ENCODE data around the gene COL28A1. TPM values are rescaled to one million over a fixed set of nuclear protein-coding genes. Genes with fewer than 3 reads are reported as not detected.

Gene COL28A1
- total RNA-seq, 1 donor from 2014 or later, result not detected

- intact Hi-C loops (cut with micrococcal nuclease), result no loop called here
- H3K9me3 Mint-ChIP-seq, result no peaks in the 10 kb centered on the region
- no peaks in the 10 kb centered on the region for H3K36me3 Mint-ChIP-seq (ENCODE audit: low read depth)
- DNase-seq (ENCODE audit: low spot score), result no peak
- no peaks in the 10 kb centered on the region for H3K4me1 Mint-ChIP-seq (ENCODE audit: low read depth)
- H3K27me3 Mint-ChIP-seq (ENCODE audit: insufficient read depth), result peaks cover 10% of the 10 kb centered on the region
- H3K27ac Mint-ChIP-seq, result no peak overlapping the region
- H3K4me3 Mint-ChIP-seq, result no peak overlapping the region
Measured at GRCh38 chr7:7527047-7527446, 8.6 kb downstream of the COL28A1 start.

GRCh38 chr7:7526006-7526405 lies 9.7 kb downstream of the COL28A1 start:
- intact Hi-C loops (cut with micrococcal nuclease), result no loop called here
- H3K9me3 Mint-ChIP-seq, result no peaks in the 10 kb centered on the region
- H3K4me1 Mint-ChIP-seq (ENCODE audit: low read depth), result no peaks in the 10 kb centered on the region
- no peak overlapping the region for H3K27ac Mint-ChIP-seq
- DNase-seq (ENCODE audit: low spot score), result no peak
- H3K36me3 Mint-ChIP-seq (ENCODE audit: low read depth), result no peaks in the 10 kb centered on the region
- no peak overlapping the region for H3K4me3 Mint-ChIP-seq
- H3K27me3 Mint-ChIP-seq (ENCODE audit: insufficient read depth), result peaks cover 10% of the 10 kb centered on the region

DNA sequence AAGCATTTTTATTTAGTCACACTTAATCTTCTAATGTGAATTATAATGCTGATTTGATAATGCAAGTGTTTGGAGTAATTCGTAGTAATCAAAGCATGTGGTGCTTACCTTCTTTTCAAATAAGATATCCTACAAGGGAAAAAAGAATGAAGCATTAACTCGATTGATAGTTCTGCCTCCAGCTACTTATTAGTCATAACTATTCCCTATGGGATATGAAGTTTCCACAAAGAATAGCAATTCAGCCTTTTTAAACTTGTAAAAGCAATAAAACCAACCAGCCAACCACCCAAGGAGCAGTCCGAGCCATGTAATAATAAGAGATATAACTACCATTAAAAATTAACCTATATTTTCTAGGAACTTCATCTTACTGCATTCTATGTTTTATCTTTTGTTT lies 11.6 kb downstream of the COL28A1 start:
- H3K36me3 Mint-ChIP-seq (ENCODE audit: low read depth), result no peaks in the 10 kb centered on the region
- intact Hi-C loops (cut with micrococcal nuclease), result no loop called here
- H3K4me1 Mint-ChIP-seq (ENCODE audit: low read depth), result no peaks in the 10 kb centered on the region
- H3K9me3 Mint-ChIP-seq, result no peaks in the 10 kb centered on the region
- no peak overlapping the region for H3K4me3 Mint-ChIP-seq
- peaks cover 5% of the 10 kb centered on the region for H3K27me3 Mint-ChIP-seq (ENCODE audit: insufficient read depth)
- no peak overlapping the region for H3K27ac Mint-ChIP-seq
- DNase-seq (ENCODE audit: low spot score), result no peak

- intact Hi-C loops (cut with micrococcal nuclease), result no loop called here
- no peak overlapping the region for H3K4me3 Mint-ChIP-seq
- H3K4me1 Mint-ChIP-seq (ENCODE audit: low read depth), result no peaks in the 10 kb centered on the region
- no peak overlapping the region for H3K27ac Mint-ChIP-seq
- H3K27me3 Mint-ChIP-seq (ENCODE audit: insufficient read depth), result no peaks in the 10 kb centered on the region
- DNase-seq (ENCODE audit: low spot score), result no peak
- no peaks in the 10 kb centered on the region for H3K9me3 Mint-ChIP-seq
- no peaks in the 10 kb centered on the region for H3K36me3 Mint-ChIP-seq (ENCODE audit: low read depth)
Measured at GRCh38 chr7:7522421-7522820, 13.3 kb downstream of the COL28A1 start.

DNA sequence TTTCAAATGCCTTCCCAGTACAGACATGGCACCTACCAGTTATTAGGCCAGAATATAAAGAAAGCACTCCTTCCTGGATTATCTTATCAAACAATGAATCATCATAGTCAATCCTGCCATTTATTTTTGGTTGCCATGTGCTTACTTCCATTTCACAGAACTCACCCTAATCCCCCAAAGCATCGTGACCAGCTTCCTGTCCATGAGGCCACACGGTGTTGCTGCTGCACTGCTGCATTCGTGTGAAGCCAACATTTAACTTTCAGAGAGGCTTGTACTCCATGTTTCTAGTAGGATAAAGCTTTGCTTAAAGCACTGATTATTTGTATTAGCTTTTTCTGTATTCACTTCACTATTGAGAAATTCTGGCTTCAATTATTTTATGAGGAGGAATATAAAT lies 14.4 kb downstream of the COL28A1 start:
- intact Hi-C loops (cut with micrococcal nuclease), result no loop called here
- no peak for DNase-seq (ENCODE audit: low spot score)
- Mint-ChIP-seq H3K27me3 (ENCODE audit: insufficient read depth) (no peaks in the 10 kb centered on the region), H3K27ac (no peak overlapping the region), H3K4me1 (ENCODE audit: low read depth) (no peaks in the 10 kb centered on the region), H3K36me3 (ENCODE audit: low read depth) (no peaks in the 10 kb centered on the region), H3K4me3 (no peak overlapping the region), H3K9me3 (no peaks in the 10 kb centered on the region)

DNA sequence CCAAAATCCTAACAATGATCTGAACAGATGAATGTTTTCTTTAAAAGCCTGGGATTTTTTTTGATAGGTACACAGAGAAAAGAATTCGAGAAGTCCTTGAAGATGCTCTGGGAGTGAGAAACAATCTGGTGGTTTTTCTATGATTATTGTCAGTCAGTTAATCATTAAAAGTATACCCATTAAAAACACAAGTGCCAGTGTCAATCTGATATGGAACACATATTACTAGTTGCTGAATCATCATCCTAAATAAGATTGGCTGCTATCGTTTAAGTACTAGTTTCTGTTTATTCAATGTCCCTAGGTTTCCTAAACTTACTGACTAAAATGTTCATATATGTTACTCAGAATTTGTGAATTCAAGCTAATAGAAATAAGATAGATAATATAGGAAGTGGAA lies 16.1 kb downstream of the COL28A1 start:
- Mint-ChIP-seq H3K27ac (no peak overlapping the region), H3K4me3 (no peak overlapping the region), H3K9me3 (no peaks in the 10 kb centered on the region), H3K4me1 (ENCODE audit: low read depth) (no peaks in the 10 kb centered on the region), H3K36me3 (ENCODE audit: low read depth) (no peaks in the 10 kb centered on the region), H3K27me3 (ENCODE audit: insufficient read depth) (no peaks in the 10 kb centered on the region)
- intact Hi-C loops (cut with micrococcal nuclease), result no loop called here
- no peak for DNase-seq (ENCODE audit: low spot score)

DNA sequence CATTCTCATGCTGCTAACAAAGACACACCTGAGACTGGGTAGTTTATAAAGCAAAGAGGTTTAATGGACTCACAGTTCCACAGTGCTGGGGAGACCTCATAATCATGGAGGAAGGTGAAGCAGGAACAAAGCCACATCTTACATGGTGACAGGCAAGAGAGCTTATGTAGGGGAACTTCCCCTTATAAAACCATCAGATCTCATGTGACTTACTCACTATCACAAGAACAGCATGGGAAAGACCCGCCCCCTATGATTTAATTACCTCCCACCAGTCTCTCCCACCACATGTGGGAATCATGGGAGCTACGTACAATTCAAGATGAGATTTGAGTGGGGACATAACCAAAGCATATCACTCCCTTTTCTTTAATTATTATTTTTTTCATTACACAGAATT lies 16.6 kb downstream of the COL28A1 start:
- intact Hi-C loops (cut with micrococcal nuclease), result no loop called here
- Mint-ChIP-seq H3K27ac (no peak overlapping the region), H3K4me3 (no peak overlapping the region), H3K36me3 (ENCODE audit: low read depth) (no peaks in the 10 kb centered on the region), H3K4me1 (ENCODE audit: low read depth) (no peaks in the 10 kb centered on the region), H3K27me3 (ENCODE audit: insufficient read depth) (no peaks in the 10 kb centered on the region), H3K9me3 (no peaks in the 10 kb centered on the region)
- DNase-seq (ENCODE audit: low spot score), result no peak

- H3K4me3 Mint-ChIP-seq, result no peak overlapping the region
Measured at GRCh38 chr7:7517754-7518153, 17.9 kb downstream of the COL28A1 start.

DNA sequence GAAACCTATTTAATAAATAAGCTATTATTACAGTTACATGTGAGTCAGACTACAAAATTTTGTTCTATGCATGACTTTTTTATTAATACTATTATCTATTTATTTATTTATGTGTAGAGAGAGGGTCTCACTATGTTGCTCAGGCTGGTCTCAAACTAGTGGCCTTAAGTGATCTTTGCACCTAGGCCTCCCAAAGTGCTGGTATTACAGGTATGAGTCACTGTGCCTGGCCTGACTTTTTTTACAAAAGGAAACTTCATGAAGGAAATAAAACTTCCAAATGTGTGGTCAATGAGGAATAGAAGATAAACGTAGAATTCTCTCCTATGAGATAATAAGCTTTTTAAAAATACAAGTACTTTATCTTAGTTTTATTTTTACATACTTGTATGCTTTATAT lies 19.0 kb downstream of the COL28A1 start:
- H3K4me3 Mint-ChIP-seq, result no peak overlapping the region
- no peaks in the 10 kb centered on the region for H3K9me3 Mint-ChIP-seq
- no peak overlapping the region for H3K27ac Mint-ChIP-seq
- no peaks in the 10 kb centered on the region for H3K4me1 Mint-ChIP-seq (ENCODE audit: low read depth)
- peaks cover 3% of the 10 kb centered on the region for H3K27me3 Mint-ChIP-seq (ENCODE audit: insufficient read depth)
- intact Hi-C loops (cut with micrococcal nuclease), result no loop called here
- DNase-seq (ENCODE audit: low spot score), result no peak
- no peaks in the 10 kb centered on the region for H3K36me3 Mint-ChIP-seq (ENCODE audit: low read depth)

More at GRCh38 chr7:7517754-7518153, 17.9 kb downstream of the COL28A1 start:
- H3K9me3 Mint-ChIP-seq, result no peaks in the 10 kb centered on the region
- H3K27me3 Mint-ChIP-seq (ENCODE audit: insufficient read depth), result no peaks in the 10 kb centered on the region
- H3K4me1 Mint-ChIP-seq (ENCODE audit: low read depth), result no peaks in the 10 kb centered on the region
- intact Hi-C loops (cut with micrococcal nuclease), result no loop called here
- H3K27ac Mint-ChIP-seq, result no peak overlapping the region
- no peak for DNase-seq (ENCODE audit: low spot score)
- H3K36me3 Mint-ChIP-seq (ENCODE audit: low read depth), result no peaks in the 10 kb centered on the region

DNA sequence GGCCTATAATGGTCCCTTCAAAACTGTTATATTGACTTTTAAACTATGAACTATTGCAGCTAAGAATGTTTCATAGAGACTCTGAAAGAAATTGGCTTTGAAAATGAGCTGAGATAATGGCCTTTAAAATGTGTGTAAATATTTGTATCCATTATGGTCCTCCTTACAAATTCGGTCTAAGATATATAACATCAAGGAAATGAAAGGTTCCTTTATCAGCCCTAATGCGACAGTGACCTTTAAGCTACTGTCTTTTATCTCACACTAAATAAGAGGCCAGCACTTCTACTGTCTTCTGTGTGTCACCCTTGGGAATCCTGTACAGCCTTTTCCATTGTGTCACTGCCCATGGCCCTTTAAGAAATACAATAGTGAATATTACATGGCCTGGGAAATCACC lies 19.5 kb downstream of the COL28A1 start:
- Mint-ChIP-seq H3K27me3 (ENCODE audit: insufficient read depth) (peaks cover 3% of the 10 kb centered on the region), H3K4me3 (no peak overlapping the region), H3K4me1 (ENCODE audit: low read depth) (no peaks in the 10 kb centered on the region), H3K36me3 (ENCODE audit: low read depth) (no peaks in the 10 kb centered on the region), H3K27ac (no peak overlapping the region), H3K9me3 (no peaks in the 10 kb centered on the region)
- DNase-seq (ENCODE audit: low spot score), result no peak
- intact Hi-C loops (cut with micrococcal nuclease), result no loop called here

DNA sequence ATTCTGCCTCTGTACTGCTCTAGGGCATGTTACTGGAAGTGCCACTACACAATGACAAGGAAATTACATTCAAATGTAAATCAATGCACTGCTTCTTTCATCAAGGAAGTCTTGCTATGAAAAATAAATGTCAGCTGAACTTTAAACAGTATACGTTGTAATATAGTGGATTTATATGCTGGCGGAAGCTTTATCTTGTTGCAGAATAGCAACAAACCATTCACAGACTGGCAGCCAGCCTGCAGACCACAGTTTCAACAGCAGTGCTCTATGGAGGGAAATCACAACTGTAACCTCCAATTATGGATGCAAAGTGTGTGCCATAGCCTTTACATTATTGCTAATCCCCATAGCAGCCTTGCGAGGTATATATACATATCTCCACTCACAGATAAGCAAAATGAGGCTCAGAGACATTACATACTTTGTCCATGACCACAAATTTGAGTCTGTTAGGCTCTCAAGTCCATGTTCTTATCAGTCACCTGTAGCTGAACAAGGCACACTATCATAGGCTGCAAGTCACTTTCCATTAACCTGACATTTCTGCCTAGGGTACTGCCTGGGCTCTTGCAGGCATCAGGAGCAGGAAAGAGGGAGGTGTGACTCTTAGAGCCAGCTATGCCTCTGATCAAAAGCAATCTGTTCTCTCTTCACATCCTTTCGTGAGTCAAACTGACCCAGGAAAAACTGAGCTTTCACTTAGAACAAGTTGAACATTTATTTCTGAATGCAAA lies 22.6 kb downstream of the COL28A1 start:
- Mint-ChIP-seq H3K9me3 (no peaks in the 10 kb centered on the region), H3K27ac (no peak overlapping the region), H3K27me3 (ENCODE audit: insufficient read depth) (peaks cover 4% of the 10 kb centered on the region), H3K4me1 (ENCODE audit: low read depth) (no peaks in the 10 kb centered on the region), H3K4me3 (no peak overlapping the region), H3K36me3 (ENCODE audit: low read depth) (no peaks in the 10 kb centered on the region)
- intact Hi-C loops (cut with micrococcal nuclease), result no loop called here
- no peak for DNase-seq (ENCODE audit: low spot score)

DNA sequence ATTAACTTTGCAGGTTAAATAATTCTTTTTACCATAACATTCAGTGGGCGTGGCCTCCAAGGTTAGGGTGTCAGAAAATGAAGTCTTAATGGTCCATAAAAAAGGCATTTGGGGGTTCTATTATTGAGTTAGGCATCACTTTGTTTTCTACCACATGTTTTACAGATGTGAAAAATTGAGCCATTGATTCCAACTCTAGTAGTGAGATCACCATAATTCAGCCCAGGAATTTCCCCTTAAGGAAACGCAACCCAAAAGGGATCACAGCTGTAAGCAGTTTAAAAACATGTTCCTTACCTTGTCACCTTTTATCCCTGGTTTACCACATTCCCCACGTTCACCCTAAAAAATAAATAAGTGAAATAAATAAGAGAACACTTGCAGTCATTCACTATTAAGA lies 24.9 kb downstream of the COL28A1 start:
- Mint-ChIP-seq H3K4me3 (no peak overlapping the region), H3K4me1 (ENCODE audit: low read depth) (no peaks in the 10 kb centered on the region)
- intact Hi-C loops (cut with micrococcal nuclease), result no loop called here

DNA sequence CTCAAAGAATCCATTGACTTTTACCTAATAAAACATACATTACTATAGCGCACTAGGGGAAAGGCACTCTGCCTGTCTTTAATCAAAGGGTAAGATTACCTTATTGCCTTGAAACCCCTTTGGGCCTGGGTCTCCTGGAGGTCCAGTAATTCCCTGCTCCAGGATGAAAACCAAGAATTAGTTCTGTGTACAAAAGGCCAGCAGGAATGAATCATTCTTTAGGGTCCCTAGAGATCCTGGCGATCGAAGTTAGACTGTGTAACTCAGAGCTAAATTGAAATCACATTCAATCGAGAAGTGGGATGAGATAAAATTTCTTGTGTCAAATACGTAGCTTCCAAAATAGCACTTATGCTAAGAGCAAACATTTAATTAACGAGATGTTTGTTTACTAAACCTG lies 29.8 kb downstream of the COL28A1 start:
- Mint-ChIP-seq H3K36me3 (ENCODE audit: low read depth) (no peaks in the 10 kb centered on the region), H3K4me3 (no peak overlapping the region)
- intact Hi-C loops (cut with micrococcal nuclease), result no loop called here

More for the DNA sequence above, 24.9 kb downstream of the COL28A1 start:
- Mint-ChIP-seq H3K27me3 (ENCODE audit: insufficient read depth) (peaks cover 6% of the 10 kb centered on the region), H3K36me3 (ENCODE audit: low read depth) (no peaks in the 10 kb centered on the region), H3K9me3 (no peaks in the 10 kb centered on the region), H3K27ac (no peak overlapping the region)
- DNase-seq (ENCODE audit: low spot score), result no peak

More for the DNA sequence above, 29.8 kb downstream of the COL28A1 start:
- no peaks in the 10 kb centered on the region for H3K9me3 Mint-ChIP-seq
- no peaks in the 10 kb centered on the region for H3K4me1 Mint-ChIP-seq (ENCODE audit: low read depth)
- no peak for DNase-seq (ENCODE audit: low spot score)
- peaks cover 6% of the 10 kb centered on the region for H3K27me3 Mint-ChIP-seq (ENCODE audit: insufficient read depth)
- no peak overlapping the region for H3K27ac Mint-ChIP-seq
